Tibial nerve (tissue), 4 donors: Measurements from ENCODE around the gene SNX33. TPM values are rescaled to one million over a fixed set of nuclear protein-coding genes. Genes with fewer than 3 reads are reported as not detected.

ENCODE experiments used
- DNase-seq, 2 donors: peaks; one replicate each; pipeline ENCODE4 v3.0.0-alpha.2; 2019; ENCODE audit warnings: low spot score in 2 of 2
- H3K27ac ChIP-seq, 4 donors: fragments of 200-600 bp; sonication (generic) in 3 of 4; one replicate each; pipeline ENCODE4 v1.5.1; 2017 to 2019; ENCODE audit warnings: mild to moderate bottlenecking in 1 of 4
- H3K27me3 ChIP-seq, 2 donors: fragments of 200-600 bp; sonication (generic) in 1 of 2; one replicate each; pipeline versions ENCODE4 v1.5.1 to v1.6.0; 2017 to 2019
- H3K36me3 ChIP-seq, 3 donors: fragments of 200-600 bp; sonication (generic); one replicate each; pipeline ENCODE4 v1.5.1; 2018 to 2019
- H3K4me1 ChIP-seq, 4 donors: fragments of 200-600 bp; sonication (generic) in 3 of 4; one replicate each; pipeline ENCODE4 v1.5.1; 2017 to 2019
- H3K4me3 ChIP-seq, 4 donors: fragments of 200-600 bp; sonication (generic) in 3 of 4; one replicate each; pipeline ENCODE4 v1.5.1; 2017 to 2019; ENCODE audit warnings: mild to moderate bottlenecking in 1 of 4, moderate library complexity in 1 of 4
- H3K9me3 ChIP-seq, 4 donors: fragments of 200-600 bp; sonication (generic) in 3 of 4; one replicate each; pipeline ENCODE4 v1.5.1; 2017 to 2019
- EP300 ChIP-seq, 2 donors: sonication (generic); formaldehyde crosslinking; IDR thresholded peaks; one replicate each; pipeline ENCODE4 v1.6.1; 2017; ENCODE audit warnings: antibody characterized with exemption in 2 of 2, mild to moderate bottlenecking in 1 of 2
- POLR2A ChIP-seq, 2 donors: fragments of 450-650 bp; IDR thresholded peaks; one replicate each; pipeline ENCODE4 v1.6.1; 2017; ENCODE audit warnings: antibody characterized with exemption in 2 of 2, mild to moderate bottlenecking in 2 of 2, moderate library complexity in 2 of 2
- WGBS, 2 donors: methylation state at CpG; one replicate each; pipeline ENCODE4 v1.1.5; 2018; 5-methylcytosine and 5-hydroxymethylcytosine counted together
- total RNA-seq, 4 donors: library from RNA; depleted of rRNA; stranded (reverse); fragments of >200 nt; gene quantifications; one replicate each; pipeline ENCODE4 v1.1.0, GENCODE V29; 2016
- TF ChIP-seq, protein P1 (sequence below), 5 experiments: fragments of 200-600 bp in 3 of 5; fragments of 450-650 bp in 2 of 5; sonication (generic) in 3 of 5; IDR thresholded peaks; one replicate each; pipeline ENCODE4 v1.5.1; 2016 to 2019; ENCODE audit warnings: antibody characterized with exemption in 5 of 5, mild to moderate bottlenecking in 3 of 5, moderate library complexity in 2 of 5

Gene SNX33
- total RNA-seq, 4 donors from 2014 or later: 29.7 to 44.9 (median 31.1) TPM

DNA sequence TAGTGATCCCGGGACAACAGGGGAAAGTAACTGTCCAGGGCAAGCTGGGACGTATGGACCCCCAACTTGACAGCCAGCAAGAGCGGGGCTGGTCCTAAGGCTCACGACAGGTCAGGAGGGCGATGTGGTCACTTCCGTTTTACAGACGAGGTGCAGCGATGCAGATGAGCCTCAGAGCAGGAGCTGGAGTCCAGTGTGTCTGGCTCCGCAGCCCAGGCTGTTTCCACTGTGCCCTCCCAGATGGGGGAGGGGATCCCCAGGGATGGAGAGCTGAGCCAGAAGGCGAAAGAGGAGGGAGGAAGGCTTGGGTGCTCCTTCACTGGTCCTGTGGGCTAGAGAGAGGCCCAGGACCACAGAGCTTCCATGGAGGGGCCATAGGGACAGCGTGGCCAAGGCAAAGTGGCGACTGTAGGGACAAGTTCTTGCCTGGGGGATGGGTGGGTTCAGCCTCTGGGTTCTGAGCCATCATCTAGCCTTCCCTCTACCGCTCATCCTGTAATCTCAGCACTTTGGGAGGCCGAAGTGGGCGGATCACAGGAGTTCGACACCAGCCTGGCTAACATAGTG is 5.7 kb downstream of the SNX33 start:
- peaks cover 0 to 91% (median 58%) of the 10 kb centered on the region in 4 donors for H3K4me1 ChIP-seq
- DNase-seq: no peak
- H3K27ac ChIP-seq: peak overlapping the region in 3 of 4 donors; percentile 58 to 96 (median 74)
- no peaks in the 10 kb centered on the region for H3K27me3 ChIP-seq
- WGBS, 2 donors: 60 to 64% methylated on average over 16 of the region's 16 CpGs
- TF ChIP-seq, protein P1, sequence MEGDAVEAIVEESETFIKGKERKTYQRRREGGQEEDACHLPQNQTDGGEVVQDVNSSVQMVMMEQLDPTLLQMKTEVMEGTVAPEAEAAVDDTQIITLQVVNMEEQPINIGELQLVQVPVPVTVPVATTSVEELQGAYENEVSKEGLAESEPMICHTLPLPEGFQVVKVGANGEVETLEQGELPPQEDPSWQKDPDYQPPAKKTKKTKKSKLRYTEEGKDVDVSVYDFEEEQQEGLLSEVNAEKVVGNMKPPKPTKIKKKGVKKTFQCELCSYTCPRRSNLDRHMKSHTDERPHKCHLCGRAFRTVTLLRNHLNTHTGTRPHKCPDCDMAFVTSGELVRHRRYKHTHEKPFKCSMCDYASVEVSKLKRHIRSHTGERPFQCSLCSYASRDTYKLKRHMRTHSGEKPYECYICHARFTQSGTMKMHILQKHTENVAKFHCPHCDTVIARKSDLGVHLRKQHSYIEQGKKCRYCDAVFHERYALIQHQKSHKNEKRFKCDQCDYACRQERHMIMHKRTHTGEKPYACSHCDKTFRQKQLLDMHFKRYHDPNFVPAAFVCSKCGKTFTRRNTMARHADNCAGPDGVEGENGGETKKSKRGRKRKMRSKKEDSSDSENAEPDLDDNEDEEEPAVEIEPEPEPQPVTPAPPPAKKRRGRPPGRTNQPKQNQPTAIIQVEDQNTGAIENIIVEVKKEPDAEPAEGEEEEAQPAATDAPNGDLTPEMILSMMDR (IDR thresholded peaks at IDR 0.05): no peak
- TF ChIP-seq EP300 (IDR thresholded peaks at IDR 0.05) (no peak), POLR2A (IDR thresholded peaks at IDR 0.05) (no peak)
- H3K9me3 ChIP-seq: no peaks in the 10 kb centered on the region
- peaks cover 0 to 66% (median 5%) of the 10 kb centered on the region in 3 donors for H3K36me3 ChIP-seq
- H3K4me3 ChIP-seq: peak overlapping the region in 1 of 4 donors; percentile 74

DNA sequence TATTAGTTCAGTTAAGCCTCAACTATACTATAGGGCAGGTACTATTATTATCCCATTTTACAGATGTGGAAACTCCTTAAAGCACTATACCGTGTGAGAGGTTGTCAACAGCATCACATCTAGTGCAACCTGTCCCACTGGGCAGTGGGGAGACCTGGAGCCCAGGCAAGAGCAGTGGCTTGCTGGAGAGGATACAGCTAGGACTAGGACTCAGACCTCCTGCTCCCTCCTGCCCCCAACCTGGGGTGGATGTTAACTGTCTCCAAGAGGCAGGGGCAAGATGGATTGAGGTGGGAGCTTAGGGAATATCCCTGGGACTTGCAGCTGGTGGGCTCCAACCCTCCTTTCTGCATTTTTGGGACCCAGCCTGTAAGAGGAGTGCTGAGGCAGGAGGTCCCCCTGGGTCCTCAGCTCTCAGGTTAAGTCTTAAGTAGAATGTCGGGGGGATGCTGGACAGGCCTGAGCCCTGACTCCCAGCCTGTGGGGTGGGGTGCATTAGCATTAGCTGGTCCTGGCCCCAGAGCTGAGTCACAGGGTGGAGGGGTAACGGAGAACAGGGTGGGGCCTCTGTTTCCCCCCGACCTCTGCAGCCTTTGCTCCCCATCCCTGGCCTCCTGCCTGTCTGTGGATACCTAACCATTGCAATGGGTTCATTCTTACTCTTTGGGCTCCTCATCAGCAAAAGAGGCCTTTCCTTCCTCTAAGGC is 6.6 kb downstream of the SNX33 start:
- peaks cover 0 to 91% (median 59%) of the 10 kb centered on the region in 4 donors for H3K4me1 ChIP-seq
- no peak overlapping the region for H3K4me3 ChIP-seq
- TF ChIP-seq EP300 (IDR thresholded peaks at IDR 0.05): no peak
- TF ChIP-seq POLR2A (IDR thresholded peaks at IDR 0.05): no peak
- TF ChIP-seq, protein P1 (IDR thresholded peaks at IDR 0.05): no peak
- H3K9me3 ChIP-seq: no peaks in the 10 kb centered on the region
- peak overlapping the region in 1 of 4 donors; percentile 41 for H3K27ac ChIP-seq
- H3K27me3 ChIP-seq: no peaks in the 10 kb centered on the region
- DNase-seq: no peak
- peaks cover 0 to 72% (median 5%) of the 10 kb centered on the region in 3 donors for H3K36me3 ChIP-seq
- WGBS, 2 donors: 67 to 71% methylated on average over 3 to 4 of the region's 4 CpGs

DNA sequence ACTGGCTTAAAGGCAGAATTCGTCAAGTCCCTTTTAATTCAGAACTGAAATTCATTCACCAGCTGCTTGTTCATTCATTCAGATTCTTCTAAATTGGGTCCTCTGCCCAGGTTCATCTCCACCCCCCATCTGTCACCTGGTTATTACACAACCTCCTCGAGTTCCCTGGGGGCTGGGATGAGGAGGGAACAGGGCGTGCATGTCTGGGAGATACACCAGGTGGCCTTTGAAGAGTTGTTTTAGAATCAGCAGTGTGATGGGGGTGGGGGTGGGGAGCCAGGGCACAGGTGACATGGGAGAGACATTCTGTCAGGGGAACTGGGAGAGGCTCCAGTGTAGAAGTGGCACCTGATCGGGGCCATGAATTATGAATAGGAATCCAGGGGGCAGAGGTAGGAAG is 8.2 kb downstream of the SNX33 start:
- H3K4me3 ChIP-seq: no peak overlapping the region
- H3K27me3 ChIP-seq: no peaks in the 10 kb centered on the region
- no peaks in the 10 kb centered on the region for H3K9me3 ChIP-seq
- peak overlapping the region in 1 of 4 donors; percentile 17 for H3K27ac ChIP-seq
- peaks cover 0 to 61% (median 5%) of the 10 kb centered on the region in 3 donors for H3K36me3 ChIP-seq
- 71 to 85% methylated on average over 4 of the region's 4 CpGs for WGBS, 2 donors
- TF ChIP-seq, protein P1 (IDR thresholded peaks at IDR 0.05): no peak
- no peak for TF ChIP-seq EP300 (IDR thresholded peaks at IDR 0.05)
- TF ChIP-seq POLR2A (IDR thresholded peaks at IDR 0.05): no peak
- DNase-seq: no peak
- H3K4me1 ChIP-seq: peaks cover 0 to 91% (median 58%) of the 10 kb centered on the region in 4 donors

DNA sequence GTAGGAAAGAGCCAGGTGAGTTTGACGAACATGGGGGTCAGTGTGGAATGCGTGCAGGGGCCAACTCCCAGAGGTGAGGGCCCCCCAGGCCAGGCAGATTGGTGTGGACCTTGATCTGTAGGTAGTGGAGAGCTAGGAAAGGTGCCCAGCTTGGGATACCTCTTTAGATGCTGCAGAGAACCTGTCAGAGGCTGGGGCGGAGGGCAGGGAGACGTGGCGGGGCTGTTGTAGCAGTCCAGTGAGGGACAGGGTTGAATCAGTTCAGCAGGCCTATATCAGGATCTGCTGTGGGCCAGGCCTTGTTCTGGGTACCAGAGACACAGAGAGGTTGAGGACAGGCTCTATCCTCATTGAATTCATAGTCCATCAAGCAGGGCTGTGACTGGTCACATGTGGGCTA is 8.6 kb downstream of the SNX33 start:
- Histone ChIP-seq H3K27ac (peak overlapping the region in 1 of 4 donors; percentile 17), H3K27me3 (no peaks in the 10 kb centered on the region), H3K4me1 (peaks cover 0 to 91% (median 56%) of the 10 kb centered on the region in 4 donors), H3K36me3 (peaks cover 0 to 61% (median 5%) of the 10 kb centered on the region in 3 donors), H3K4me3 (no peak overlapping the region), H3K9me3 (no peaks in the 10 kb centered on the region)
- TF ChIP-seq EP300 (IDR thresholded peaks at IDR 0.05) (no peak), POLR2A (IDR thresholded peaks at IDR 0.05) (no peak)
- TF ChIP-seq, protein P1 (IDR thresholded peaks at IDR 0.05): no peak
- no peak for DNase-seq
- 91 to 96% methylated on average over 5 of the region's 5 CpGs for WGBS, 2 donors

DNA sequence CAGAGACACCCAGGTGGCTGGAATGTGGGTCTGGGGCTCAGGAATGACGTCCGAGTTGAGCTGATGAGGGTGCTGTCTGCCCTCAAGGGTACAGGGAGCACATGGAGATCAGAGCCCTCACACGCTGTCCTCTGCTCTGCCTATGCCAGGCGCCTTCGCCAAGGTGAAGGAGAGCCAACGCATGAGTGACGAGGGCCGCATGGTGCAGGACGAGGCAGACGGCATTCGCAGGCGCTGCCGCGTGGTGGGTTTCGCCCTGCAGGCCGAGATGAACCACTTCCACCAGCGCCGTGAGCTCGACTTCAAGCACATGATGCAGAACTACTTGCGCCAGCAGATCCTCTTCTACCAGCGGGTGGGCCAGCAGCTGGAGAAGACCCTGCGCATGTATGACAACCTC is 9.1 kb downstream of the SNX33 start:
- peak overlapping the region in 1 of 4 donors; percentile 17 for H3K27ac ChIP-seq
- H3K4me1 ChIP-seq: peaks cover 0 to 91% (median 55%) of the 10 kb centered on the region in 4 donors
- no peaks in the 10 kb centered on the region for H3K9me3 ChIP-seq
- WGBS, 2 donors: 92% methylated on average over 19 to 20 of the region's 22 CpGs
- no peaks in the 10 kb centered on the region for H3K27me3 ChIP-seq
- TF ChIP-seq POLR2A (IDR thresholded peaks at IDR 0.05) (no peak), EP300 (IDR thresholded peaks at IDR 0.05) (no peak)
- TF ChIP-seq, protein P1 (IDR thresholded peaks at IDR 0.05): no peak
- H3K4me3 ChIP-seq: no peak overlapping the region
- H3K36me3 ChIP-seq: peaks cover 0 to 61% (median 5%) of the 10 kb centered on the region in 3 donors
- DNase-seq: no peak
